Left cardiac atrium (tissue), 4 donors: ENCODE data around the gene FHL2. TPM values are rescaled to one million over a fixed set of nuclear protein-coding genes. Genes with fewer than 3 reads are reported as not detected.

Experiments used
- ATAC-seq, 2 donors: fragments of 200-7000 bp; cut with Tn5 transposase; one replicate each; pipeline ENCODE4 v1.9.1; 2020; ENCODE audit warnings: mild to moderate bottlenecking in 2 of 2, moderate library complexity in 2 of 2
- DNase-seq: peaks from one replicate; pipeline ENCODE4 v3.0.0-alpha.2; 2020
- intact Hi-C, 2 donors: fragments of 100-400 bp; cut with DNase I; formaldehyde crosslinking; loops; one replicate each; pipeline versions ENCODE4 v1.14.1 to v1.15.1; 2022 to 2023
- total RNA-seq, 2 donors: library from RNA; stranded (reverse); fragmentation: NEBNext Ultra II Directional; extraction: Animal tissue kit (Norgen Biotek cat#: 25700); gene quantifications; one replicate each; pipeline ENCODE4 v1.2.1, GENCODE V29; 2021
- donor health status: DM: no; HTN: yes; CAD: no.
- donor health status: DM: no; HTN: yes; CAD: no; lungs with severe emphysema.
- donor health status: DM: yes; HTN: yes; CAD: no.
- donor health status: Dilated cardiomyopathy.

FHL2 gene
- total RNA-seq, 2 donors from 2014 or later = 32.3 to 92.2 TPM

DNA sequence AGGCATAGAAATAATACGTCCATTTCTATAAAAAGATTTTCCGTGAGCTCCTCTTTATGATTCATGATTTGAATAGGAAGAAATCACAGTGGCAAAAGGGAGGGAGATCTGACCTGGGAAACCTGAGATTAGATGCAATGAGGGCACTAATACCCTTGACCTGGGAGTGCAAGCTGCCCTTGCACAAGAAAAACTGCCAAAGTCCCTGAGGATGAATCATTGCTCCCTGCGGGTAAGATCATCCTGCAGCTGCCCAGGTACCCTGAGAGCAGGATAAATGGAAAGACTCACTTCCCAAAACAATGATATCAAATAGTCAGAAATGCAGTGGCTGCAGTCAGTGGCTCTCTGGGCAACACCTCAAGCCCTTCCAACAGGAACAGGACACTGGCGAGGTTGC, 11.6 kb downstream of the FHL2 start:
- ATAC-seq (no peak), DNase-seq (no peak)
- intact Hi-C loops = loop anchor here in 1 of 2 donors (5.0 kb wide), 1 partner anchor 130 kb away; no protein-coding TSS in a partner anchor

DNA sequence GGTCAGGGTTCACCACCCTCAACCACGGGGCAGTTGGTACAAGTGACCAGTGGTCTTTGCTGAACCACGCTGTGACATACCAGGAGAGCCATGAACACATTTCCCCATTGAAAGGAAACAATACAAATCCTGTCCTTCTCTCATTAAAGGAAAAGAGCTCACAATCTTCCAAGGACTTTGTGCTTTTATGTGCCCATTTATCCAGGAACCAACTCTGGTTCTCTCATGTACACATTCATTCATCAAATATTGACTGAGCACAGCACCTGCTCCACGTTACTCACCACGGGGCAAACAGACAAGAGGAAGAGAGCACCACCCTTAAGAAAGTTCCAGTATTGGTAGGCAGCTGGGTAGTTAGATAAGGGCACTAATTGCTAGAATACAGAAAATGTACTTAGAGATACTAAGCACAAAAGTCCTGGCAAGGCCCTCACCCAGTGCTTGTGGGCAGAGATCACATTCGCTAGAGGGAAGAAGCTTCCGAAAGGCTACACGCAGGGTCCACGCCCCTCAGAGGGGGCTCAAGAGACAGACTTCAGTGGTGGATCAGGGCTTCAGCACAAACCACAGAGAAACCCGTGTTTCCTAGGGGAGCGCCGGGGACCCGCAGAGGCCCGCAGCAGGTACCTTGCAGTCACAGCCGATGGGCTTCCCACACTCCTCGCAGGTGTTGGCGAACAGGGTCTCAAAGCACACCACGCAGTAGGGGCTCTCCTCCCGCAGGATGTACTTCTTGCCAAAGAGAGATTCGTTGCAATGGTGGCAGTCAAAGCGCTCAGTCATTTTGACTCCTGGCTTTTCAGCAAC, 12.9 kb downstream of the FHL2 start:
- no peak for ATAC-seq
- intact Hi-C loops = loop anchor here in 1 of 2 donors (5.0 kb wide), 1 partner anchor 131 kb away; no protein-coding TSS in a partner anchor
- DNase-seq = no peak

DNA sequence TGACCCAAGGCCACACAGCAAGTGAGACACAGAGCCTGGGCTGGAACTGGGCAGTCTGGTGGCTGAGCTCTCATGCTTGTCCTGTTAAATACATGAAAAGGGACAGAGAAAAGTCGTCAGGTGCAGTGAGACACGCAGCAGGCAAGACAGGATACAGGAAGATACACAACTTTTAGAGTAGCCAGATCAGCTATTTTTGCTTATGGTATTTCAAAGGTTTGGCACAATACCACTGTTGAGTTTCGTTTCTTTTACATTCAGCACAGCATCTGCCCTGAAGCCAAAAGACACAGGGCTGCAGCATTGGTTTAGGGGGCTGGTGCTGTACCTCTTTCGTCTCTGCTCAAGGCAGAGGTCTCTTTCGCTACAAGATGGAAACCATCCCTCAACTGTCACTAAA, 14.0 kb downstream of the FHL2 start:
- intact Hi-C loops = loop anchor here in 1 of 2 donors (5.0 kb wide), 1 partner anchor 132 kb away; no protein-coding TSS in a partner anchor
- DNase-seq = no peak
- ATAC-seq = no peak

DNA sequence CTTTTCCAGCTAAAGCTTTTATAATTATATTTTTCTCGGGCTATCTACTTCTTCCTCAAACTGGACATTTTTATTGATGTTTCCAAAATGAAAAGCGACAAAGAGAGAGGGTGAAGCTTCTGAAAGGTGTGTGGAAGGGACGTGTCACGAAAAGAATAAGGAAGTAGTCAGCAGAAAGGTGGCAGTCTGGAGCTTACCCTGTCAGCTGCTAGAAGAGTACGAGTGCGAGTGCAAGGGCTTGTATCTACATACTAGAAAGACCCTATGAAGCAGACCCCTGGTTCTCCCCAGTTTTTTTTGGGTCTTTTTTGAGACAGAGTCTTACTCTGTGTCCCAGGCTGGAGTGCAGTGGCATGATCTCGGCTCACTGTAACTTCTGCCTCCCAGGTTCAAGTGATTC, 14.6 kb downstream of the FHL2 start:
- DNase-seq (no peak), ATAC-seq (no peak)
- intact Hi-C loops = no loop called here

DNA sequence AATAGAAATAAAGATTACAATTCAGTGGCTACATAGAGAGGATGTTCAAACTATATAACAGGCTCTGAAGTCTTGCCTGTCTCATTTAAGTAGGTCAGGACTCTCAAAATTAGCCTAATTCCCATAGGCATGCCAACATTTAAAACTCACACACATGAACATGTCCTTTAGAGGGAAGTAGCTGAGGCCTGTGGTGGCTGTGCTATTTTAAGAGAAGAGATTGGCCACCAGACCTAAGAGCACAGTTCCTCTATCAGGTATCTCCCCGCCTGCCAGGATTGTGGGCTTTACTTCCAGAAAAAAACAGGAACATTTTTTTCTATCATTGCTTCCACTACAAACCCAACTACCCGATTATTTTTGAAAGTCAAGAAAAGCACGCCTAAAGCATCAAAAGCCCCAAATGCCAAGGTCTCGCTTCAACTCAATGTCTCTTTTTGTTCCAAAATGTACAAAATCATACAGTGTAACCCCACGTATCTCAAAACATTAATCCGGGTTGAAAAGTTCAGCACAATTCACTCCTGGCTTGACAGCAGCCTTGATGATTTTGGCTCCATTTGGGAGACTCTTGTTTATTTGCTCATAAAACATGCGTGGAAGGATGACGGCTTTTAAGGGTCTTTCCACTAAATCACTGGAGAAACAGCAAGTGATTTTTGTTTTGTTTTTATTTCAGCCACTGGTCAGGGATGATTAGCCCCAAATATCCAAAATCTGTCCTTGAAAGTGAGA, 15.3 kb downstream of the FHL2 start:
- DNase-seq = no peak
- peak; percentile 37 to 79 for ATAC-seq
- intact Hi-C loops = no loop called here

DNA sequence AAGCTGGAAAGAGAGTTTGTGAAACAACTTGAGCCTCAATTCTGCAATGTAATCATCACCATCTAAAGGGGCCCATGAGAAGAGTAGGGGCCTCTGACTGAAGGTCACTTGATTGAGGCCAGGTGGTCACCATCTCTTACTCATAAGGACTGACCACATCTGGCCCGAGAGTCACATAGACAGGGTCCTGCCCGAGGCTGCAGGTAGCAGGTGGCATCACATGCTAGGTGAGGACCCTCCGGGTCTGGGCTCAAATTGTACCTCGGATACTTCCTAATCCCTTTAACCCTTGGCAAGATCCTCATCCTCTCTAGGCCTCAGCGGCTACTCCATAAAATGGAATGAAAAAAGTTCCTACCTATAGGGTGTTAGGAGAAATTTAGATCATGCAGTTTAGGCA, 16.7 kb downstream of the FHL2 start:
- intact Hi-C loops = no loop called here
- DNase-seq (no peak), ATAC-seq (no peak)

DNA sequence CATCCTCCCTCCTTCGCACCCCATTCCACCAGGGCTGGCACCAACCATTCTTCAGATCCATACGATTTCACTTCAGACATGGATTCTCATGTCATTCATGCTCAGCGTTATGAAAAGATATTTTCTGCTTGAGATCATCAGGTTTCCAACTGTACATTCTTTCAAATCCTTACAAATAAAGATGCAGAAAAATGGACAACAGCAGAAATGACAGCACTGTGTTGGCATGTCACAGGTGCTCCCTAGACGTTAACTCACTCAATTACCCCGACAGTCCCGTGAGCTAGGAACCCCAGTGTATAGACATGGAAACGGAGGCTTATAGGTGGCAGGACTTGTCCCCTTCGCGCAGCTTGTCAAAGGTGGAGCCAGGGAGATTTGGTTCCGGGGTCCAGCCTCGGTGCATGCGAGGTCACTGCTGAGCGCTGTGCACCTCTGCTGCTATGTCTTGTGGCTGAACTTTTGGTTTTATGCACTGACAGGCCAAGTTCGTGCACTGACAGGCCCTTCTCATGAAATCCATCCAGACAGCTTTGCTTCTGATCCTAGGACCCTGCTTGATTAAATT, 17.7 kb downstream of the FHL2 start:
- ATAC-seq = no peak
- intact Hi-C loops = no loop called here
- DNase-seq = no peak

DNA sequence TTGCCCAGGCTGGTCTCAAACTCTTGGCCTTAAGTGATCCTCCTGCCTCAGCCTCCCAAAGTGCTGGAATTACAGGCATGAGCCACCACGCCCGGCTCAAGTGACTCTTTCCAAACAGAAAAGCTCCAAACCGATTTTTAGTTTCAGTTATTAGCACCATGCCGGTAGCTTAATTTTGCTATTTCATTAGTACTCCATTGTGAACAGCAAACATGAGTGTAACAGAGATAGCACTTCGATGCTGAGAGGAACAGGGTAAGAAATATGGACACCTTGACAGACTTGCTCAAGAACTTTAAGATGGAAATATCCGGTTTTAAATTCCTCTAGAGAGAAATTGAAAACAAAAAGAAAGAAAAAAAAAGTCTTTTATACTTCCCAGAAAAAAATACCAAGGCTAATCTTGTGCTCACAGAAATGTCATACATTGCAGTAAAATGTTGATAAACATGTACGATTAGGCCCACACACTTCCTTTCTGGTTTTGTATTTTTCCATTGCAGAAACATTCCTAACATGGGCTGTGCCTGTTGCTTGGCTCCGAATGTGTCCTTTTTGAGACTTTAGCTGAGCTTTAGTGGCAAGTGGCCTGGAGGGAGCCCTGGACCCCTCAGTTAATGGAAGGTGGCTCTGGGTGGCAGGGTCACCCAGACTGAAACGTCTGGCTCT, 18.3 kb downstream of the FHL2 start:
- DNase-seq = no peak
- intact Hi-C loops = no loop called here
- ATAC-seq = peak; percentile 43

DNA sequence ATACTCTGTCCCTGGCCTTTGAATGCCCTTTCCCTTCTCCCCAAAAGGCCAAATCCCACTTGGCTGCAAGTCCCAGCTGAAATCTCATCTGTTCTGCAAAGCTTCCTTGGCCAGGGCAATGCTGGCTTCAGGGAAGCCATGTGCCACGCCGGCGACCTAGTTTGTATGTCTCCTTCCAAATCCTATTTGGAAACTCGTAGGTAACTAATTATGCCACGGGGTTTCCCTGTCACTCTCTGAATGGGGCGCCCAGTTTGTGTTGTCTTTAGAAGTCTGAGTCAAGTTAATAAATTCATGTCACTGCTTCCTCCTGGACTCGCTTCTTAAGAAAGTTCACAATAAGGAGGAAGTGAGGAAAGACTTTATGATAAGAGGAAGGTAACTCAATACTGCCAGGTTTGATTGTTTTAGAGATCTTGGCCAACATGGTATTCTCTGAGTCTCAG, 19.1 kb downstream of the FHL2 start:
- ATAC-seq (no peak), DNase-seq (no peak)
- intact Hi-C loops = no loop called here

DNA sequence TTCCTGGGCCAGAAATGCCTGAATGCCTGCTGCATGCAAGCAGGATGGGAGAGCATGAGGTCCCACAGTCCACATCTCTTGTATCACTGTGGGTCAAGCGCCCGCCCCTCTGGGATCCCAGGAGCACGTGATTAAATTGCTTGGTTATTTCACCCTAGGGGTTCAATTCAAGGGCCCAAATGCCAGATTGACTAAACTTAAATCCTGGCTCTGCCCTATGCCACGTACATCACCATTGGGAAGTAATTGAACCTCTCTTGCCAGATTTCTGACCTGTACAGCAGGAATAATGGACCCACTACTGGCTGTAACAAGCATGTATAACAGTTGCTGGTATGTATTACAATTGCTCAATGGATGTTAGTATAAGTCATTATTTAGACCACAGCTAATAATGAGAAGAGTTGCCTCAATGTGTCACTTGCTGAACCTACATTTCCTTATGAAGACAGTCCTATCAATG, 19.9 kb downstream of the FHL2 start:
- no peak for ATAC-seq
- intact Hi-C loops = no loop called here
- DNase-seq = no peak

DNA sequence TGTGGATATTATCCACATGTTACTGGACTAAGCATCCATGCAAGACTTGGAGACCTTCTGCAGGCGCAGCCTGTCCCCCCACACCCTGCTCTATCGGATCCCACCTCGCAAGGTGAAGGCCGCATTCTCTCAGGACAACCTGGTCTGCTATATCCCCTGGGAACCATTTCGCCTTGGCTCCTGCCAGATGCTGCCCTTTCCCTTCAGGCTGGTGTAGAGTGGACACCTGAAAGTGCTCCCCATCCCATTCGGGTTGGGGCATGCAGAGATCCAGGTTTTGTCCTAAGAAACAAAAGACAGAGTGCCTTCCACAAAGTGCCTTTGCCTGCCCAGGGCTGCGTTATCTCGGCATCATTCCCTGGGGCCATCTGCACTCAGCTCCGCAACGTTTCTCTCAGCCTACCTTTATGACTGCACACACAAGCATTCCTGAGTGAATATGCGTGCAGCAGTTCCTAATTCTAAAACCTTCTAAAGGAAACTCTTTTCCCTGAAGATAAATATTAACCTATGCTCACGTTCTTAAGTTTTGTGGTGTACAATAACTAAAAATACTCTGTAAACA, 20.5 kb downstream of the FHL2 start:
- no peak for ATAC-seq
- intact Hi-C loops = no loop called here
- no peak for DNase-seq

DNA sequence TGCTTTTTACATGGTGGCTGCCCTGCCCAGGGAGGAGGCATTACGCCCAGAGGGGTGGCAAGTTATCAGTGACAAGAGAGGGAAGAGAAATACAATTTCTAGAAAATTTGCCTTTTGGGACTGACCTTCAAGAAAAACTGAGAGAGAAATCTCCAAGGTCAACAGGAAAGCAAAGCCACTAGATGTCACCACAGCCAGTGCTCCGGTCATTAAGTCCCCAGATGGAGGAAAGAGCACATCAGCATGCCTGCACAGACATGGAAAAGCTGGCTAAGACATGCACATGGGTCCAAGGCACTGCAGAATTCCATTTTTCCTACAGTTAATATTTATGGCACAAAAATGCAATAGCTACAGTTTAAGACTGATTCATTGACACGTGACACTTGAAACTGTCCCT, 21.0 kb downstream of the FHL2 start:
- ATAC-seq (no peak), DNase-seq (no peak)
- intact Hi-C loops = no loop called here

DNA sequence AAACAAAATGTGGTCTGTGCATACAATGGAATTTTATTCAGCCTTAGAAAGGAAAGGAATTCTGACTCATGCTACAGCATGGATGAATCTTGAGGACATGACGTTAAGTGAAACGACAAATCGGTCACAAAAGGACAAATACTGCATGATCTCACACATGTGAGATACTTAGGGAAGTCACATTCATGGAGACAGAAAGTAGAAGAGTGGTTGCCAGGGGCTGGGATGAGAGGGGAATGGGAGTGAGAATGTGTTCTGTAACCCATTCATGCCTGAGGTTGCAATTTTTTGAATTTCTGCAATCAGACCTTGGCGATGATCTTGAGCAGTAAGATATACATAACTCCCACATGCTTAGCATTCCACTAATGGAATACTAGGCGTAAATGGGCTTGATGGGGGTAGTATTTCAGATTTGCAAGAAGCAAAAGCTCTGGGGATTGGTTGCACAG, 22.0 kb downstream of the FHL2 start:
- intact Hi-C loops = no loop called here
- no peak for ATAC-seq
- no peak for DNase-seq

DNA sequence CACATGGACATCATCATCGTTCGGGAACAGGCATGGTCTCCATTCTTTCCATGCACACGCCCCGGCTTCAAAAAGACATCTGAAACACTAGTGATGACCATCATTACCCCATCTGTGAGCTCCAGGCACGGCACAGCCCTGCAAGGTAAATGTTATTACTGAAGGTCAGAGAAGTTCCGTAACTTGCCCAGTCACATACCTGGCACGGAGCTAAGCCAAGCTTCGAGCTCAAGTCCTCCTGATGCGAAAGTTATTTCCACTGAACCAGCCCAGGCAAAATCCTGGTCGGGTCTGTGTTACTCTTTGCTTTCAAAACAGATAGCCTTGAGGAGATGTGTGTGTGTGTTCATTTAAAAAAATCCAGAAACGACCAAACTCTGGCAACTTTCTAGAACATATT, 22.8 kb downstream of the FHL2 start:
- DNase-seq (no peak), ATAC-seq (no peak)
- intact Hi-C loops = no loop called here

DNA sequence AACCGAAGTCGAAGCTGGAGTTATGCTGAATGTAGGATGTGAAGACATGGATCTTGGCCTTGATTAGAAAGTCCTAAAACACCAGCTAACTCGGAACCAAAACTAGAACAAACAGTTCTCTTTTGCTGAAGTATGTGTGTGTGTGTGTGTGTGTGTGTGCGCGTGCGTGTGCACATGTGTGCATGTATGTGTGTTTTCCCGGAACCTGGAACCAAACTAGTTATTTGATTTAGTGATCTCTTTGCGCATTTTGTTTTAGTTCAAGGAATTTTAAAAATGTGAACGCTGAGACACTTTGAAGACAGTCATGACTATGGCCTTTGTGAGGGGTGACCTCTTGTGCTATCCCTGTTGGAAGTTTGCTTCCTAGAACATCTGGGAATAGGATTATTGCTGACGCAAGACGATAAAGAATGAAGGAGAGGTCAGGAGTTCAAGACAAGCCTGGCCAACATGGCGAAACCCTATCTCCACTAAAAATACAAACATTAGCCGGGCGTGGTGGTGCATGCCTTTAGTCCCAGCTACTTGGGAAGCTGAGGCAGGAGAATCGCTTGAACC, 23.8 kb downstream of the FHL2 start:
- ATAC-seq (peak; percentile 31 to 53), DNase-seq (no peak)
- intact Hi-C loops = no loop called here

DNA sequence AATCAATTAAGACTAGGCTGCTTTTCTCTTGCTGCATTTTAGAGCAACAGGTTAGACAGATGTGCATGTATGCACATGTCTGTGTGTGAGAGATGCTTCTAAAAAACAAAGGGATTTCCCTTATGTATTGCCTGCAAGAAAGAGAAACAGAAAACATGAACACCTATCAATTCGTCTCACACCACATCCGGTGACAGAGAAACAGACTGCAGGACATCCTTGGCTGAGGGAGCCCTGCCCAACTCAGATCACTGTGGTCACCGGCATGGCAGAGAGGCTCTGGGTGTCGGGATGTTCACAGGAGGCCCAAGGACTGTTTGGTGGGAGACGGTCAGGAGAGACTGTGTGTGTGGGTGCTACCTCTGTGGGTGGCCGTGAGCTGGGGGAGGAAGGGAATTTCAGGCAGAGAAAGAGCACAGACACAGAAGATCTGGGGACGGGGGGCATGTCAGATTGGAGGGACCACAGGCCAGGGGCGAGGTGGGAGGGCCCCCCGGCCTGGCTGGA, 24.9 kb downstream of the FHL2 start:
- peak in 1 of 2 donors; percentile 2 for ATAC-seq
- no peak for DNase-seq
- intact Hi-C loops = loop anchor here in 1 of 2 donors (2.0 kb wide), 1 partner anchor 145 kb away; no protein-coding TSS in a partner anchor

DNA sequence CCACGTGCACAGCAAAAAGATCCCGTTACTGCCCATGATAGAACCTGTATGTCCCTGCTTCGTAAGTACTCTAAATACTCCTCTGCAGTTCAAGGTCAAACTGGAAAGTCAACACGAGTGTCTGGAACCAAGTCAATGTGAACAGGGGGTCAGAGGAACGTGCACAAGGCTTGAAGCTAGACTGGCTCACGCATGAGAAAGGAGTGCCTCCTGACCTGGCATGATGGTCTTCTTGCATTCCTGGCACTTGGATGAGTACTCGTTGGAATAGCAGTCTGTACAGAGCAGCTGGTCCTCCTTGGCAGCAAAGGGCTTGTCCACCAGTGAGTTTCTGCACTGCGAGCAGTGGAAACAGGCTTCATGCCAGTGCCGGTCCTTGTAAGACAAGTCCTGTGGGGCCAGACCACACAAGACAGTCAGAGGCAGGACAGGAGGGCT, 25.5 kb downstream of the FHL2 start:
- peak; percentile 53 to 58 for ATAC-seq
- DNase-seq = peak; percentile 74
- intact Hi-C loops = loop anchor here in 1 of 2 donors (2.0 kb wide), 1 partner anchor 145 kb away; no protein-coding TSS in a partner anchor

DNA sequence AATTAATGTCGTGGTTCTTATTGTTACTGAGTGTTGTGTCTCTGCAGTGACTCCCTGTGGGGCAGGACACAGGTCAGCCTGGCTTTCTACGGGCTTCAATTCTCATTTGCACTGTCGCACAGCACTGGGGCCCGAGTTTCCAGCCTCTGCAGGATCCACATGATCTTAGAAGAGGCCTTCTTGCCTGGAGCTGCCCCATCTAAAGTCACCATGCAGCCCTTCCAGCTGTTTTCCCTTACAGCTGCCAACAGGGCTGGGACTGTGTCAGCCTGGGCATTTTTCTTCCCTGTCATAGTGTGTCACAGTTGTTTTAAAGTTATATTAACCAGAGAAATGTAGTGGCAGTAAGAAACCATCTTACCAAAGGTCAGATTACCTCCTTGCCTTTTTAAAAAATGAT, 27.0 kb downstream of the FHL2 start:
- DNase-seq = no peak
- intact Hi-C loops = loop anchor here (2.0 kb wide), 1 partner anchor 147 kb away; no protein-coding TSS in a partner anchor
- ATAC-seq = no peak
